SK-N-SH (cell line): ENCODE results near the gene IL17RA. TPM values are rescaled to one million over a fixed set of nuclear protein-coding genes. Genes with fewer than 3 reads are reported as not detected.

Experiments used
- CTCF ChIA-PET: fragments of 300-600, 350-600 bp; formaldehyde crosslinking; extraction: SDS; loops from one replicate; lab custom pipeline; 2021; lab: Yijun Ruan, JAX
- POLR2A ChIA-PET: fragments of 350-600 bp; sonication (Branson Sonifier 250); formaldehyde crosslinking; extraction: SDS; loops from one replicate; lab custom pipeline; 2020; ENCODE audit warnings: antibody characterized with exemption, inconsistent platforms; lab: Yijun Ruan, JAX
- DNase-seq: peaks from one replicate; pipeline ENCODE4 v3.0.0; 2012
- H2AFZ ChIP-seq: fragments of 200-600 bp; sonication (generic); 2 replicates; pipeline ENCODE4 v1.8.1; 2016; ENCODE audit warnings: antibody characterized with exemption, mild to moderate bottlenecking, low read depth
- H3F3A ChIP-seq: fragments of 200-600 bp; sonication (generic); replicated peaks from 2 replicates; pipeline ENCODE3; 2016; ENCODE audit warnings: antibody characterized with exemption, mild to moderate bottlenecking; ENCODE audit not compliant: insufficient read depth
- H3K27ac ChIP-seq, 2 experiments: fragments of 200-500 bp in 1 of 2; fragments of 200-600 bp in 1 of 2; sonication (Bioruptor generic) in 1 of 2; sonication (generic), shearing (Covaris generic) in 1 of 2; 2 replicates each; pipeline versions ENCODE4 v1.5.1 to v1.6.1; 2014 to 2016; ENCODE audit warnings: low read depth in 2 of 2, inconsistent platforms in 1 of 2, low read length in 1 of 2, mild to moderate bottlenecking in 1 of 2, mixed read lengths in 1 of 2
- H3K27me3 ChIP-seq: fragments of 200-600 bp; sonication (generic), shearing (Covaris generic); 2 replicates; pipeline ENCODE4 v1.6.1; 2016; ENCODE audit warnings: mixed run types; ENCODE audit not compliant: insufficient read depth
- H3K36me3 ChIP-seq, 2 experiments: fragments of 200-500 bp in 1 of 2; fragments of 200-600 bp in 1 of 2; sonication (Bioruptor generic) in 1 of 2; sonication (generic) in 1 of 2; replicated peaks in 1 of 2; 2 replicates each; pipeline versions ENCODE3 to v1.5.1; 2014 to 2016; ENCODE audit warnings: low read length in 1 of 2, mild to moderate bottlenecking in 1 of 2; ENCODE audit not compliant: insufficient read depth in 2 of 2, control insufficient read depth in 1 of 2
- H3K4me1 ChIP-seq, 2 experiments: fragments of 200-500 bp in 1 of 2; fragments of 200-600 bp in 1 of 2; sonication (Bioruptor generic) in 1 of 2; sonication (generic), shearing (Covaris generic) in 1 of 2; 2 replicates each; pipeline versions ENCODE4 v1.5.1 to v1.6.1; 2014 to 2016; ENCODE audit warnings: low read depth in 1 of 2, low read length in 1 of 2, mixed run types in 1 of 2; ENCODE audit not compliant: insufficient read depth in 2 of 2, control insufficient read depth in 1 of 2
- H3K4me2 ChIP-seq: fragments of 200-600 bp; sonication (generic), shearing (Covaris generic); 2 replicates; pipeline ENCODE4 v1.6.1; 2017; ENCODE audit warnings: mixed run types
- H3K4me3 ChIP-seq, 2 experiments: fragments of 200-500 bp in 1 of 2; fragments of 200-600 bp in 1 of 2; sonication (Bioruptor generic) in 1 of 2; sonication (generic), shearing (Covaris generic) in 1 of 2; 2 replicates each; pipeline versions ENCODE4 v1.5.1 to v1.8.1; 2014 to 2016; ENCODE audit warnings: low read depth in 2 of 2, inconsistent platforms in 1 of 2, low read length in 1 of 2, mild to moderate bottlenecking in 1 of 2, mixed read lengths in 1 of 2, moderate library complexity in 1 of 2
- H3K79me2 ChIP-seq: fragments of 200-600 bp; sonication (generic); 2 replicates; pipeline ENCODE4 v1.8.1; 2017; ENCODE audit warnings: mild to moderate bottlenecking; ENCODE audit not compliant: insufficient read depth
- H3K9ac ChIP-seq: fragments of 200-600 bp; sonication (generic); 2 replicates; pipeline ENCODE4 v1.6.1; 2017; ENCODE audit warnings: mixed run types
- H3K9me2 ChIP-seq: fragments of 200-600 bp; sonication (generic); 2 replicates; pipeline ENCODE4 v1.6.1; 2017; ENCODE audit warnings: mixed run types
- H3K9me3 ChIP-seq: fragments of 200-600 bp; sonication (generic); 2 replicates; pipeline ENCODE4 v1.6.1; 2017; ENCODE audit warnings: mixed run types, mild to moderate bottlenecking, moderate library complexity
- H4K20me1 ChIP-seq: fragments of 200-600 bp; sonication (generic); 2 replicates; pipeline ENCODE4 v1.6.1; 2017; ENCODE audit warnings: mild to moderate bottlenecking, mixed run types; ENCODE audit not compliant: insufficient read depth
- CTCF ChIP-seq: fragments of 200-600 bp; sonication (generic); IDR thresholded peaks from 2 replicates; pipeline ENCODE4 v1.6.1; 2017; ENCODE audit warnings: antibody characterized with exemption, mild to moderate bottlenecking, moderate library complexity
- EP300 ChIP-seq, 2 experiments: IDR thresholded peaks; 2 replicates each; pipeline versions ENCODE4 v1.4.0 to v1.6.1; 2012; ENCODE audit warnings: borderline replicate concordance in 1 of 2, low read depth in 1 of 2, low read length in 1 of 2
- GABPA ChIP-seq: IDR thresholded peaks from 2 replicates; pipeline ENCODE4 v1.4.0; 2012; ENCODE audit warnings: low read depth, mild to moderate bottlenecking
- IRF3 ChIP-seq: fragments of 150-350 bp; IDR thresholded peaks from 2 replicates; pipeline ENCODE4 v1.6.1; 2016; ENCODE audit warnings: mild to moderate bottlenecking, low read depth, low read length
- MEF2A ChIP-seq: IDR thresholded peaks from 2 replicates; pipeline ENCODE4 v1.4.0; 2012; ENCODE audit warnings: low read depth, borderline replicate concordance
- NRF1 ChIP-seq: IDR thresholded peaks from 2 replicates; pipeline ENCODE4 v1.6.1; 2012; ENCODE audit warnings: low read depth, mild to moderate bottlenecking, low read length
- POLR2AphosphoS5 ChIP-seq: IDR thresholded peaks from 2 replicates; pipeline ENCODE4 v1.6.1; 2012; ENCODE audit warnings: low read depth, low read length
- RAD21 ChIP-seq: IDR thresholded peaks from 2 replicates; pipeline ENCODE4 v1.6.1; 2012; ENCODE audit warnings: mild to moderate bottlenecking, low read length
- RCOR1 ChIP-seq: fragments of 150-350 bp; IDR thresholded peaks from 2 replicates; pipeline ENCODE4 v1.6.1; 2017; ENCODE audit warnings: antibody characterized with exemption, low read length
- SMC3 ChIP-seq: IDR thresholded peaks from 2 replicates; pipeline ENCODE4 v1.6.1; 2012; ENCODE audit warnings: low read depth, low read length, improper control_type of control experiment
- TCF12 ChIP-seq: IDR thresholded peaks from 2 replicates; pipeline ENCODE4 v1.4.0; 2012
- USF1 ChIP-seq: IDR thresholded peaks from 2 replicates; pipeline ENCODE4 v1.4.0; 2012; ENCODE audit warnings: low read depth, borderline replicate concordance
- ZBTB33 ChIP-seq: IDR thresholded peaks from 2 replicates; pipeline ENCODE4 v1.4.0; 2012; ENCODE audit warnings: low read depth, borderline replicate concordance
- WGBS: methylation state at CpG from one replicate; pipeline ENCODE4 v1.1.6; 2017; ENCODE audit warnings: low lambda C conversion rate; 5-methylcytosine and 5-hydroxymethylcytosine counted together
- polyA plus RNA-seq, 3 experiments: library from polyadenylated mRNA; depleted of rRNA; stranded (reverse); fragments of >200 nt; gene quantifications; 2 replicates each; pipeline ENCODE4 v1.2.3, GENCODE V29; 2012

Gene IL17RA
- polyA plus RNA-seq, 1 of the 3 experiments (the other 2 are of a cell fraction), result 4.5 TPM

- POLR2A ChIA-PET, result no interaction called here
- peaks cover 3% of the 10 kb centered on the region for H3F3A ChIP-seq
- no peaks in the 10 kb centered on the region for H3K9me2 ChIP-seq
- H4K20me1 ChIP-seq, result peaks cover 15% of the 10 kb centered on the region; the same call in 1 of the 2 replicates
- no peak for TF ChIP-seq TCF12
- no peak for TF ChIP-seq POLR2AphosphoS5
- no peak for TF ChIP-seq RAD21
- no peak for TF ChIP-seq NRF1
- no peak for TF ChIP-seq EP300 (IDR thresholded peaks at IDR 0.05; ENCODE audit: borderline replicate concordance in 1 of 2, low read depth in 1 of 2, low read length in 1 of 2)
- TF ChIP-seq MEF2A, result no peak
- no peak for TF ChIP-seq CTCF
- no peak for TF ChIP-seq ZBTB33
- TF ChIP-seq IRF3, result no peak
- TF ChIP-seq RCOR1, result no peak
- no peak for TF ChIP-seq GABPA
- TF ChIP-seq SMC3, result no peak
- no peak for TF ChIP-seq USF1
- peaks cover 3% of the 10 kb centered on the region for H3K79me2 ChIP-seq
- peaks cover 4% of the 10 kb centered on the region; the same call in 1 of the 2 replicates for H3K27me3 ChIP-seq
- peak overlapping the region; percentile 58 to 74; a peak in 3 of 4 replicates for H3K4me3 ChIP-seq
- H3K36me3 ChIP-seq, result no peaks in the 10 kb centered on the region
- 27% methylated on average over 14 of the region's 92 CpGs for WGBS
- H3K9me3 ChIP-seq, result no peaks in the 10 kb centered on the region
- H3K27ac ChIP-seq, result no peak overlapping the region; a peak in 1 of 4 replicates
- H2AFZ ChIP-seq, result peak overlapping the region; percentile 97; the same call in 1 of the 2 replicates
- CTCF ChIA-PET, result interaction anchor here (0.6 to 5.2 kb wide), 3 partner anchors 11 to 86 kb away, joined by 3 to 17 read pairs (median 3); no protein-coding TSS in a partner anchor
- H3K9ac ChIP-seq, result peak overlapping the region; percentile 72
- H3K4me2 ChIP-seq, result peak overlapping the region; percentile 82
- H3K4me1 ChIP-seq, result no peaks in the 10 kb centered on the region
- no peak for DNase-seq
Observed at GRCh38 chr22:17085277-17086181, 729 bp downstream of the IL17RA start.
